COLO668 (cell line): ENCODE results near the gene MEIG1.
A peak's percentile ranks its signal among the peaks of the same experiment; 100 is the strongest.
"Not testable (repeated sequence)": the region's sequence is repeated elsewhere in the genome, so short reads cannot be mapped to it uniquely, and the experiment has no call there.

ENCODE experiments used
- DNase-seq: peaks from one replicate; lab custom pipeline; 2025; ENCODE audit not compliant: unreplicated experiment; lab: John Stamatoyannopoulos, UW

Gene MEIG1

DNA sequence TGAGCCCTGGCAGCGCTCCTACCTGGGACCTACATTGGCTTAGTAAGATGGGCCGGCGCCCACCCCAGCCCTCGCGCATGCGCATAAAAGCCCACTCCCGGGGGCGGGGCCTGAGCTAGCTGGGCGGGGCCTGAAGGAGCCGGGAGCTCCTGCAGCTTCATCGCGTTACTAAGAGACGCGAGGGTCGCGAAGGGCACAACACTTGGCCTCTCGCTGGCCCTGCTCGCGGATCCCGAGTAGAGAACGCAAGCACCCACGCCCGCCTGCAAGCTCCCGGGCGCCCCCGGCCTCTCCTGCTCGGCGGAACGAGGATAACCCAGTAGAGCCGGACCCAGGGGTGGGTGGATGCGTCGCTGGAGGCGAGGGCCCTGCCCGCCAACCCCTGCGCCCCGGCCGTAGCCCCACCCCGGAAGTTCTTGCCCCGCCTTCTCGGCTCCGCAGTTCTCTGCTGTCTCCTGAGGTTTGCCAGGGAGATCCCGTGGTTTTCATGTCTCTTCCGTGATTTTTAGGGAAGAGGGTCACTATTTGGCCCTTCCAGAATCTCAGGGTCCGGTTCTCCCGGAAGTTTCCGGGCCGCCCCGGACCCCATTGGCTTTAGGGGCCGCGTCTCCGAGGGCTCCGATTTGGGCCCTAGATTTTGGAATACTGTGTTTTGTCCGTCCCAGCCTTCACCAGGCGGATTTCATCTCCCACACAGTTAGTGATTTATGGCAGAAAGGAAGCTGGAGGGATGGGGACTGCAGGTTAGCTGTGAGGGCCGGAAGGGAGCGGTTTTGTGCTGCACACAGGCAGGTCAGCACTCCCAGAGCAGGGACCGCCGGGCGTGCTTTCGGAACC, at the start of gene MEIG1:
MEIG1 (plus strand) TSS at position 168 of the 837 bp plus-strand sequence. CDS start 7,081 bp downstream, outside the sequence.
- peak; percentile 83 for DNase-seq

- no peak for DNase-seq
Observed at GRCh38 chr10:14910953-14911352, 48.2 kb upstream of the MEIG1 start.

- DNase-seq = no peak
Observed at GRCh38 chr10:14911801-14912200, 47.4 kb upstream of the MEIG1 start.

DNA sequence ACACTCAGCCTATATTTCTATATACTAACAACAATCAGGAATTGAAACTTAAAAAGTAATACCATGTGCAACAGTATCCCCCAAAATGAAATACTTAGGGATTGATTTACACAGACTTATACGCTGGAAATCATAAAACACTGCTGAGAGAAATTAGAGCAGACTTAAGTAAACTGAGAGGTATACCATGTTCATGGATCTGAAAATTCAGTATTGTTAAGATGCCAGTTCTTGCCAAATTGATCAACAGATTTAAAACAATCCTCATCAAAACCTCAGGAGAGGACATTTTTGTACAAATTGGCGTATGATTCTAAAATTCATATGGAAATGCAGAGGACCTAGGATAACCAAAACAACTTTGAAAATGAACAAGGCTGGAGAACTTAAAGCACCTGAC, 42.6 kb upstream of the MEIG1 start:
- DNase-seq = no peak

GRCh38 chr10:14917827-14918226, 41.4 kb upstream of the MEIG1 start:
- DNase-seq = no peak

DNA sequence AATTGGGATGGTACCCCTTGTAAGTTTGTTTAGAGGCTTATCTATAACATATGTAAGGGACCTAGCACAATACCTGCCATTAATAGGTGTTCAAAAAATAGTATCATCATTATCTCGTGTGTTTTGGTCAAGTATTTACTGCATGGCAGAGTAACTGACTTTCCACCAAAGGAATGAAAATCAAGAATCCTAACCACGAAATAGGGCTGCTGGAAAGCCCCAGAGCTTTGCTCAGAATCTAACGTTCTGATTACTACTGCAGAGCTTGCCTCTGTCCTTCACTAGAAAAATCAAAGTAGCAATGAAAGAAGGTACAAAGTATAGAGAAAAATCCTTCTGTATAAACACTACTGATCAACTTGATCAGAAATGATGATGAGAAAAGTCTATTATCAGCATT, 40.2 kb upstream of the MEIG1 start:
- no peak for DNase-seq

GRCh38 chr10:14924013-14924412, 35.2 kb upstream of the MEIG1 start:
- DNase-seq = no peak

GRCh38 chr10:14925268-14925667, 33.9 kb upstream of the MEIG1 start:
- no peak for DNase-seq

- peak; percentile 14 for DNase-seq
Observed at GRCh38 chr10:14926061-14926470, 33.1 kb upstream of the MEIG1 start.

GRCh38 chr10:14926722-14927416, 32.3 kb upstream of the MEIG1 start:
- DNase-seq = no peak

DNA sequence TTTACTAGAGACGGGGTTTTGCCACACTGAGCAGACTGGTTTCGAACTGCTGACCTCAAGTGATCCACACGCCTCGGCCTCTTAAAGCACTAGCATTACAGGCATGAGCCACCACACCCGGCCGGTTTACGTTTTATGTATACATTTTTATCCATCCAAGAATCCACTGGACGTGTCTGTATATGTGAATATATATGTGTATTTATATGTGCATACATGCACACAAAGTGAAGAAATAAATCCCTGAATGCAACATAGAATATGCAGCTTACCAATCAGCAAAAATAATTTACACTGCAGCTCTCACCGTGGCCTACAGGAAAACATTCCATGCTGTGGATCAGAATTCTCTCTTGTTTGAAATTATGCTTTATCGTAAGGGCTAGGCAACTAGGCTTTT, 28.6 kb upstream of the MEIG1 start:
- DNase-seq = no peak

DNA sequence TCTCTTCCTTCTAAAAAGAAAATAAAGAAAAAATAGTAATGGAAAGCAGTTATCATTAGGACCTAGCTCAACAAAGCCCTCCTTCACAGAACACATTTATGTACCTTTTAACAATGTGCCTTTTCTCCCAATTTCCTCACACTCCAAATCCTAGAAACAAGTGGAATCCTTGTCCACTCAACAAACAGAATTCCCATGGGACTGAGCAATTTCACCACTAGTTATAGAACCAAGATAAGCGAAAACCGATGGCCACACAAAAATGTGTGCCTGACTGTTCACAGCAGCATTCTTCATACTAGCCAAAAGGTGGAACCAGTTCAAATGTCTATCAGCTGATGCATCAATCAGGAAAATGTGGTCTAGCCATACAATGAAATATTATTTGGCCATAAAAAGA, 22.6 kb upstream of the MEIG1 start:
- no peak for DNase-seq

- DNase-seq = not testable (repeated sequence)
Observed at GRCh38 chr10:14938971-14939370, 20.2 kb upstream of the MEIG1 start.

DNA sequence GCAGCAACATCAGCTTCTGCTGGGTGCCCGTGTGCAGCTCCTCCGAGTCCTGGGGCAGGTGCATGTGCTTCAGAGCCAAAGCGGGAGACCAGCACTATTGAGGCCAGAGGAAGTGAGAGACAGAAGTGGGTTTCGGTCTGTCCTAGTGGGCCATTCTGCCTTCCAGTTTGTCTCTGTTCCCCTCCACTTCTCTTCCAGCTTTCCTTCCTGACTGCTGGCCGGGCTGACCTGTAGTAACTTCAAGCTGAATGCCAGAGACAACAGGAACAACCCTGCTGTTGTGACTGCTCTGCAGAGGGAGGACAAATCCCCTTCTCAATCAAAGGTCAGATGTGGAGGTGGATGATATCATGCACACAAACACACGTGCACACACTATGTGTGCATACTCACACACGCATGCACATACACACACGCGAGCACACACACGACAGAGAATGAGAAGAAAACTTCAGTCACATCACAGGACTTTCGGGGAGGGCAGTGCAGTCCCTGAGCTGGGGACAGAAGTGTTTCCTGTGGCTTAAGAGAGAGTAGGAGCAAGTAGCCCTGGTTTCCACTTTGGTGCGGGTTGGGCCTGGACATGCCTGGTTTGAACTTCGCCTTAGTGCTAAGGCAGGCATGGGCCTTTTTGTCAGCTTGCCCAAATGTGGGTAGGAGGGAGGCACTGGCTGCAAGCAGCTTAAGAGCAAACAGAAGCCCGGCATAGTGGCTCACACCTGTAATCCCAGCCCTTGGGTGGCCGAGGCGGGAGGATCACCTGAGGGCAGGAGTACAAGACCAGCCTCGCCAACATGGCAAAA, 16.8 kb upstream of the MEIG1 start:
- DNase-seq = not testable (repeated sequence)

- DNase-seq = not testable (repeated sequence)
Observed at GRCh38 chr10:14942950-14943338, 16.2 kb upstream of the MEIG1 start.

DNA sequence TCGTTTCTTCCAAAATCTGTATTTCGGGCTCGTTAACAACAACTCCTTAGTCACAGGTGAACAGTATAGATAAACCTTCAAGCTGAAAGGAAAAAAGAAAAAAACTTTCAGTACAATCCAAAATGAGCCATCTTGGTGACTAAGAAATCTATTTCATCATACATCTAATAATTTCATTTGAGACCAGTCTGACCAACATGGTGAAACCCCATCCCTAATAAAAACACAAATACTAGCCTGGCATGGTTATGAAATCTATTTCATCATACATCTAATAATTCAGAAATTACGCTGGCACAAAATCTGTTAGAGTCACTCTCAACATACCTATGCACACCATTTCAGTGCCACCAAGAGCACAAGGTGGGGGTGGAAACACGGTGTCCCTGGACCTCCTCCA, 14.1 kb upstream of the MEIG1 start:
- no peak for DNase-seq

- no peak for DNase-seq
Observed at GRCh38 chr10:14947268-14947667, 11.9 kb upstream of the MEIG1 start.

GRCh38 chr10:14949291-14949690, 9.9 kb upstream of the MEIG1 start:
- DNase-seq = no peak

DNA sequence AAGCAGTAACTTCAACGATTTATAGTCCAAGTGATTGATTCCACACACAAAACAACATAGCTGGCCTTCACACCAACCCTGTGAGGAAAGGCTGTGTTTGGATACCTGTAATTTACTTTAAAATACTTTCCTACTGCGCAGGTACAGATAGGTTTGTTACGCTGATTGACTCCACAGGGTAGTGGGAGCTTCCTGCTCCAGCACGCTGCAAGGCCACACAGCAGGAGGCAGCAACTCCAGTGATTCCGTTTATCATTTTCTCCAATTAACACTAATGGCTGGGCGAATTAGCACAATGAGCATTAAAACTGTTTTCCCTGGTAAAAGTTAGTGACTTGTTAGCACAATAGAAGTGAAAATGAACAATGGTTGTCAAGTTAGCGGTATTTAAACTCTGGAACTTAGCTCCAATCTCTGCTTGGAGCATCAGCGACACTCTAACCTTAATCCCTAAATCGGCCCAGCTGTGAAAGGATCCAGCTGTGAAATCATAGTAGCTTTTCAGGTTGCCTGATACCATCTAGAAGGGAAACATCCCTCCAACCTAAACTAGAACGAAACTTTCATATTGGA, 6.3 kb upstream of the MEIG1 start:
- peak; percentile 9 for DNase-seq

DNA sequence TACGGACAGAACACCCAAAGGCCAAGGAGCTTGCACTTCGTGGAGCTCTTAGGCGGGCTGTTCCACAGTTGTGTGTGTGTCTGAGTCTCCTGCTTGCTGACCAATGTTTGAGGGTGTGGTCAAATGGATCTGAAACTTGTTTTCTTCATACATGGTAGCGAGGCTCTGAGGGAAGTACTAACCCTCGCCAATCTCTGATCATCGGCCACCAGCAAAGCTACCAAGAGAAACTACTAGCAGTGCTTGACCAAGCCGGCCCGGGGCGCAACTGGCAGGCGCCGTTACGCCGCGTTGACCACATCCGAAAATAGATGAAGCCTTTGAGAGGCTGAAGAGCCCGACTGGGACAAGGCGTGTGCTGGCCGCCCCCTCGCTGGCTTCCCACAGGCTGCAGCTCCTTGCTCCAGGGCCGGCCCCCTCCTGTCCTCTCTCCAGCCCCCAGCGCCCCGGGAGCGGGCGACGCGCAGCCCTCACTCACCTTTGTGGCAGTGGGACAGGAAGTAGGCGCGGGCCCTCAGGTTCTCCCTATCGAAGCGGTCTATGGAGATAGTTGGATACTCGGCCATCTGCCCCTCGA, 5.7 kb upstream of the MEIG1 start:
- peak; percentile 56 for DNase-seq
